HG03469 (cell line): ENCODE measurements around the gene NBAS.
"Not testable (repeated sequence)": the region's sequence is repeated elsewhere in the genome, so short reads cannot be mapped to it uniquely, and the experiment has no call there.

Experiments
- ATAC-seq: cut with Tn5 transposase; IDR thresholded peaks from one replicate; pipeline ENCODE4 v1.9.1; 2021; ENCODE audit warnings: mild to moderate bottlenecking, moderate library complexity, moderate number of reproducible peaks; ENCODE audit not compliant: unreplicated experiment

Gene NBAS

DNA sequence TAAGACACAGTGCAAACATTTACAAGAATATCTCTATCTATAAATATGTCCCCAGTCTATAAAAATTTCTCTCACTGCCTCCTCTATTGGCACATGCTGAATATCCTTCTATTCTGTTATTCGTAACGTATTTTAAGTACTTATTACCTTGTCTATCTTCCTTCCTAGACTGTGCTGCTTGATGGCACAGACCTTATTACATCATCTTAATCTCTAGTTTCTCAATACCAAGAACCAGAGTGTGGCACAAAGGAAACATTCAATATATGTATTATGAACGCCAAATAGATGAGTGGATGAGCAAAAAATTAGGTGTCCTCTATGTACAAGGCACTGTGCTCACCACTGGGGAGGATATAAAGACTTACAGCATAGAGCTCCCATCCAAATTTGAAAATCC is 282.8 kb downstream of the NBAS start:
- ATAC-seq: no peak

DNA sequence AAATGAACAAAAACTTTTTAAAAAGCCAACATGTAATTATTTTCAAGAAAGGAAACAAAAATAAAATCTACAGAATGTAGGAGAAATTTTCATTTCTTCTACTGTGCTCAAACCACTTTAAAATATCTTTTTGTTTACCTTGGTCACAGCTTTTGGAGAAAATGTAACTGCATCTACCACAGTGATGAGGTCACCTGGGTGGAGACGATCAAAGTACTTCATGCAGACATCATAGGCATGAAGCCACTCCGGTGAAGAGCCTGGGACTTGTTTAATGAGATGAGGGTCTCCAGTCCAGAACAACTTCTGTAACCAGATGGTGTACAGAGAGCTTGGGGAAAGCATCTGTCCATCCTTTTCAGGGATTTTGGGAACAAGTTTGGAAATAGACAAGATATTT is 285.8 kb downstream of the NBAS start:
- ATAC-seq: no peak

GRCh38 chr2:15273452-15273851 is 287.7 kb downstream of the NBAS start:
- no peak for ATAC-seq

- ATAC-seq: no peak
Measured at GRCh38 chr2:15272942-15273341, 288.2 kb downstream of the NBAS start.

- no peak for ATAC-seq
Measured at GRCh38 chr2:15271941-15272542, 289.1 kb downstream of the NBAS start.

GRCh38 chr2:15271276-15271675 is 289.9 kb downstream of the NBAS start:
- ATAC-seq: no peak

GRCh38 chr2:15269043-15269442 is 292.1 kb downstream of the NBAS start:
- ATAC-seq: no peak

GRCh38 chr2:15265889-15266288 is 295.2 kb downstream of the NBAS start:
- ATAC-seq: no peak

DNA sequence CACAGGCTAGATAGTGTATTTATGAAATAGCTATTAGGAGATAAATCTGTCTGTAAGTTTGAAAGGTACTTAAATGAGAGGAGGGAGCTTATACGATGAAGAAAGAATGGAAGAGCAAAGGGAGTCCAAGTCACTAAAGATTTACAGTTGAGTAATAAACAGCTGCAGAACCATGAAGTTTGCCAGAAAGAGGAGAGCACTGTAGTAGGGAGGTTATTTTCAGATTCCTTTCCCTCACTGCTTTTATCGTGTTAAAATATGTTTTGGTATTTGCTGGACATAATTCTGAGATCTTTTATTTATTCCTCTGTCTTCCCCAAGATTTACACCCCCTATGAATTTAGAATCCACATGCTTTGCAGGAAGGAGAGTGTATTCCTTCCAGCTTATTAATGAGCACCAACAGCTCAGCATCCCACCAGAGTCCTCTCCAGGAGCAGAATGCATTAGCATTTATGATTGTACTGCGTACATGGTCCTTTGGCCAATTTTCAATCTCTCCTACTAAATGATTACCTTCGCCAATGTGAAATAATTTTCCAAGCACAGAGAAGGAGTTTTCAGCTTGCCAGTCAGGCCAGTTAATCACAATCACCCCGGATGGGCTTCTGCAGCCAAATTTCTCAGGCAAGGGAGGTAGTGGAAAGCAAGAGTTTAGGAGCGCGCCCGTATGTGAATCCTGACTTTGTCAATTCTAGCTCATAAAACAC is 297.0 kb downstream of the NBAS start:
- no peak for ATAC-seq

DNA sequence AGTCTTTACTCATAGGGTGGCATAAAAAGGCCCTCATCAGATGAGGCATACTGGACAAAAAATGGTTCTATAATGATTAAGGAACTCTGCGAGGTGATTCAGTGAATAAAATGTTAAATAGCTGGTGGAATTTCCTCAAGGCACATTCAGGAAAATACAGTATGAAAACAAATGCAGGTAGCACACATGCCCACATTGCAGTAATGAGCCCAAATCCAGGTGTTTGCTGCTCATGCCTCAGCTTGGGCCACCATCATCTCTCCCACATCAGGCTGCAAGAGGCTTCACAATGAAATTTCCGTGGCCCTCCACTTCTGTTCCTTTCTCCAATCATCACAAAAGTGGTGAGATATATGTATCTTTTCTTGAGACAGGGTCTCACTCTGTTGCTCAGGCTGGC is 298.3 kb downstream of the NBAS start:
- no peak for ATAC-seq

- ATAC-seq: no peak
Measured at GRCh38 chr2:15260835-15261234, 300.3 kb downstream of the NBAS start.

- ATAC-seq: no peak
Measured at GRCh38 chr2:15260196-15260595, 300.9 kb downstream of the NBAS start.

- ATAC-seq: no peak
Measured at GRCh38 chr2:15259356-15259756, 301.8 kb downstream of the NBAS start.

- not testable (repeated sequence) for ATAC-seq
Measured at GRCh38 chr2:15258385-15258784, 302.7 kb downstream of the NBAS start.

- no peak for ATAC-seq
Measured at GRCh38 chr2:15253835-15254286, 307.3 kb downstream of the NBAS start.

GRCh38 chr2:15253247-15253646 is 307.9 kb downstream of the NBAS start:
- ATAC-seq: no peak

GRCh38 chr2:15251753-15252152 is 309.4 kb downstream of the NBAS start:
- ATAC-seq: no peak

DNA sequence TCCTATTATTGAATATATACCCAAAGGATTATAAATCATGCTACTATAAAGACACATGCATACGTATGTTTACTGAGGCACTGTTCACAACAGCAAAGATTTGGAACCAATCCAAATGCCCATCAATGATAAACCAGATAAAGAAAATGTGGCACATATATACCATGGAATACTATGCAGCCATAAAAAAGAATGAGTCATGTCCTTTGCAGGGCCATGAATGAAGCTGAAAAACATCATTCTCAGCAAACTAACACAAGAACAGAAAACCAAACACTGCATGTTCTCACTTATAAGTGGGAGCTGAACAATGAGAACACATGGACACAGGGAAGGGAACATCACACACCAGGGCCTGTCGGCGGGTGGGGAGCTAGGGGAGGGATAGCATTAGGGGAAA is 310.2 kb downstream of the NBAS start:
- ATAC-seq: not testable (repeated sequence)

DNA sequence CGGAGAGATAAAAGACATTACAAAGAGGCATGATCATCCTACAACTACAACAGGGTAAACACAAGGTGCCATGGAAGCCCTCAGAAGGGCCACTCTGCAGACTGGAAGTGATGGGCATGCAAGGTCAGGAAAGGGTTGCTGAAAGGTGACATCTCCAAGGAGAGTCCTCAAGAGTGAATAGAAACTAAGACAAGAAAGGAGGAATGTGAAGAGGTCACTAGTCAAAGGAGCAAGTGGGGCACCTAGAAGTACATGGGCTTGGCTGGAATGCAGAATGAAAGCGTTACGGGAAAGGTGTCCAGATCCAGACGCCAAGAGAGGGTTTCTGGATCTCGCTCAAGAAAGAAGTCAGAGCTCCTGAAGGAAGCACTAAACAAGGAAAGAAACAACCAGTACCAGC is 314.3 kb downstream of the NBAS start:
- ATAC-seq: no peak

DNA sequence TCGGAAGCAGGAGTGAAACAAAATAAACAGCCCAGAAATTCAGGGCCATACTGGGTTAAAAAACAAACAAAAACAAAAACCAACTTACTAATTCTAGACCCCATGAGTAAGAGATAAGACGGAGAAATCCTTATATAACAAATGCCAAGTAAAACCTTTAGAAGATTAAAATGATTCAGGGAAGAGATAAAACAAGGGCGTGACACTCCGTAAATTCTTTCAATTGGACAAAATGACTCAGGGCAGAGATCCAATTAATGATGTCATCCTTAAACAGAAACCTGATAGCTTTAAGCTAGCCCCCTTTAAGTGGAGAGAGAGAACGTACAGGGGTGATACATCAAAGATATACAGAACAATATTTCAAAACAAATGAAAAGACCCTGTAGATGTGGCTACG is 317.4 kb downstream of the NBAS start:
- ATAC-seq: no peak

DNA sequence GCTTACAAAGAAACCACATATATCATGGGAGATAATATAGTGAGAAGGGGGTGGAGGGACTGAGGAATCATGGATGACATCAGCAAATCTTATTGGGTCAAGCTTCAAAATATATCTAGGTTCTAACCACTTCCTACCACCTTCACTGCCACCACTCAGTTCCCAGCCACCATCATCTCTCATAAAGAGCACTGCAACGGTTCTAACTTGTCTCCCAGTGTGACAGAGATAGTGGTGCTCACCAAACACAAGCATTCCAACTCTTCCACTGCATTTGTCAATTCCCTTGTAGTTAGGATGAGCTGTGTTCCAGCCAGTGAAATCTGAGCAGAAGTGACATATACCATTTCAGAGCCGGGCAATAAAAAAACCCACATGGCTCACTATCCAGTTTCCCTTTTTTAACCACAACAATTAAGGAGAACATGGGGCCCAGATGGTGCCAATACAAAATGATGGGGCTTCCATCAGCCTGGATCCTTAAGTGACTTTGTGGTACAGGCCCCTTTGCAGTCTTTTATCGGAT is 318.1 kb downstream of the NBAS start:
- no peak for ATAC-seq

DNA sequence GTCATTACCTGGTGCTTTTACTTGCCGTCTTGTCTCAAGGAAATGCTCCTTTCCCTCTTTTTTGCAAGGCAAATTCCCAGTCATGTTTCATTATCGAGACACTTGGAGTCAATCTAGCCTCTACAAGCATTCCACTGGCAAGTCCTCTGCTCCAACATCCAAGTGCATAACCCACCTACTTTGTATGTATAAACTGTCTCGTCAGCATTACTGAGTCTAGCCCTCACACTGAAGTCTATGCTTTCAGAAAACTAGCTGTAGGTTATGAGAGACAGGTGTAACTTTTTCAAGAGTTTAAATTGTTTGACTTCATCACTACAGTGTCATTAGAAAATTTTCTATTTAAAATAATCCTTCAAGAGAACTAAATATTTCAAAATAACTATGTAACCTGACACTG is 319.2 kb downstream of the NBAS start:
- no peak for ATAC-seq
